Nephron (organoid): ENCODE results near the gene HYAL2.
A peak's percentile ranks its signal among the peaks of the same experiment; 100 is the strongest.

Experiments used
- H3K27ac Mint-ChIP-seq, 3 experiments: 2 replicates each; pipeline ENCODE4 v1.8.0; 2020; ENCODE audit warnings: mixed read lengths in 3 of 3, mild to moderate bottlenecking in 2 of 3, moderate library complexity in 1 of 3
- H3K27me3 Mint-ChIP-seq: 2 replicates; pipeline ENCODE4 v1.8.0; 2021; ENCODE audit warnings: low read depth, mild to moderate bottlenecking, moderate library complexity, mixed read lengths
- H3K36me3 Mint-ChIP-seq: 2 replicates; pipeline ENCODE4 v1.8.0; 2020; ENCODE audit warnings: low read depth, mixed read lengths
- H3K4me1 Mint-ChIP-seq: 2 replicates; pipeline ENCODE4 v1.8.0; 2020; ENCODE audit warnings: mixed read lengths
- H3K4me3 Mint-ChIP-seq, 3 experiments: 2 replicates each; pipeline ENCODE4 v1.8.0; 2020; ENCODE audit warnings: mild to moderate bottlenecking in 3 of 3, mixed read lengths in 3 of 3, moderate library complexity in 2 of 3
- H3K9me3 Mint-ChIP-seq: 2 replicates; pipeline ENCODE4 v1.8.0; 2020; ENCODE audit warnings: mixed read lengths
- TF ChIP-seq, protein P1 (sequence below), 3 experiments: fragments of 200-600 bp; sonication (generic); IDR thresholded peaks; one replicate each; pipeline ENCODE4 v1.5.0; 2021; ENCODE audit warnings: antibody characterized with exemption in 3 of 3; ENCODE audit not compliant: unreplicated experiment in 3 of 3

HYAL2 gene

DNA sequence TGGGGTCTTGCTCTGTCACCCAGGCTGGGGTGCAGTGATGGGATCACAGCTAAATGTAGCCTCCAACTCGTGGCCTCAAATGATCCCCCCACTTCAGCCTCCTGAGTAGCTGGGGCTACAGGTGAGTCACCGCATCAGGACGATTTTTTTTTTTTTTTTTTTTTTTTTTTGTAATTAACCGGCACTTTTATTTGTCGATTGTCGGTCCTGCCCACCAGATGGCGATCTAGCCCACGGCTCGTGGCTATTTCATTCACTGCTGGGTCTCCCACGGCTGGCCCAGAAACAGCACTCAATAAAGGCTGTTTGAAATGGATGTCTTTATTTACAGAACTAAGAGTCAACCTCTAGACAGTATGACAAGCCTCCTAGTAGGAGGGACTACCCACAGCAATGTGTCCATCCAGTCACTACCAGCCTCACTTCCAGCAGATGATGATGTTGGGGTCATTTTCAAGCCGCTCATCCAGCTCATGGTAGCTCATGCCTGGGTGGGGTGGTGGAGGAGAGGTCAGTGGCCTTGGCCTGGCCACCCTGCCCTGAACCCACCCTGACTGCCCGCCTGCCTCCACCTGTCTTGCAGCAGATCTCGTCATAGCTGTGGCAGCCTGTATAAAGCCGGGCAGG, 24.8 kb upstream of the HYAL2 start:
- H3K4me3 Mint-ChIP-seq: peak overlapping the region; percentile 53 to 70 (median 60)
- H3K27me3 Mint-ChIP-seq: peaks cover 23% of the 10 kb centered on the region
- TF ChIP-seq, protein P1, sequence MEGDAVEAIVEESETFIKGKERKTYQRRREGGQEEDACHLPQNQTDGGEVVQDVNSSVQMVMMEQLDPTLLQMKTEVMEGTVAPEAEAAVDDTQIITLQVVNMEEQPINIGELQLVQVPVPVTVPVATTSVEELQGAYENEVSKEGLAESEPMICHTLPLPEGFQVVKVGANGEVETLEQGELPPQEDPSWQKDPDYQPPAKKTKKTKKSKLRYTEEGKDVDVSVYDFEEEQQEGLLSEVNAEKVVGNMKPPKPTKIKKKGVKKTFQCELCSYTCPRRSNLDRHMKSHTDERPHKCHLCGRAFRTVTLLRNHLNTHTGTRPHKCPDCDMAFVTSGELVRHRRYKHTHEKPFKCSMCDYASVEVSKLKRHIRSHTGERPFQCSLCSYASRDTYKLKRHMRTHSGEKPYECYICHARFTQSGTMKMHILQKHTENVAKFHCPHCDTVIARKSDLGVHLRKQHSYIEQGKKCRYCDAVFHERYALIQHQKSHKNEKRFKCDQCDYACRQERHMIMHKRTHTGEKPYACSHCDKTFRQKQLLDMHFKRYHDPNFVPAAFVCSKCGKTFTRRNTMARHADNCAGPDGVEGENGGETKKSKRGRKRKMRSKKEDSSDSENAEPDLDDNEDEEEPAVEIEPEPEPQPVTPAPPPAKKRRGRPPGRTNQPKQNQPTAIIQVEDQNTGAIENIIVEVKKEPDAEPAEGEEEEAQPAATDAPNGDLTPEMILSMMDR (IDR thresholded peaks at IDR 0.05; ENCODE audit: unreplicated experiment in 3 of 3): peak; percentile 51 to 66 (median 62)
- peaks cover 28% of the 10 kb centered on the region for H3K4me1 Mint-ChIP-seq
- peak overlapping the region in 1 of 3 experiments; percentile 39 for H3K27ac Mint-ChIP-seq
- no peaks in the 10 kb centered on the region for H3K36me3 Mint-ChIP-seq
- H3K9me3 Mint-ChIP-seq: no peaks in the 10 kb centered on the region

DNA sequence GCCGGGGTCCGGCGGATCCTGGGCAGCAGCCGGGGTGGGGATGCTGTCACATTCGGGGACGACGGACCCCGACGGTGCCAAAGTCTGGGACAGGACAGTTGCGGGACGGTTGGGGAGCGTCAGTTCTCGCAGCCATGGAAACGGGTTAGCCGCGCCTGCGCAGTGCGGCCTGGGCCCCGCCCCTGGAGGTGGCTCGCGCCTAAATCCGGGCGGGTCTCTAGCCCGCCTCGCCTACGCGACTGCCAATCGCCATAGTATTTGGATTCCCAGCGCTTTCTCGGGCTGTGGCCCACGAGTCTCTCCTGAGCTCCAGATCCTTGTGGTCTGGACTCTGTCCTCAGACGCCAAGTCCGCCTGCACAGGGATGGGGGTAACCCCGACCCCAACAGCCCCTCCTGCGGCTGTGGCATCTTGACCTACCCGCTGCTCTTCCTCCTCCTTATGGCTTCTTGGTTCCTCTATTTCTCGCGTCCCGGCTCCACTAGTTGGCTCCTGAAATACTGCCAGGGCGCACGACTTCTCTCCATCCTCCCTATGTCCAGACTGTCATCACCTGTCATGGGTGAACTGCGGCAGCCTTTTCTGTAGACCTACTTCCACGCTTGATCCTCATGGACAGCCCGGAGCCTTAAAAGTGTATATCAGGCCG, 23.2 kb upstream of the HYAL2 start, which contains the start of gene ZMYND10:
Gene ZMYND10, minus strand, starts transcription at position 147 of the 649 bp plus-strand sequence. CDS start 153 bp downstream, outside the sequence.
- Mint-ChIP-seq H3K27me3 (peaks cover 39% of the 10 kb centered on the region), H3K9me3 (no peaks in the 10 kb centered on the region)
- TF ChIP-seq, protein P1 (IDR thresholded peaks at IDR 0.05; ENCODE audit: unreplicated experiment in 3 of 3): no peak

DNA sequence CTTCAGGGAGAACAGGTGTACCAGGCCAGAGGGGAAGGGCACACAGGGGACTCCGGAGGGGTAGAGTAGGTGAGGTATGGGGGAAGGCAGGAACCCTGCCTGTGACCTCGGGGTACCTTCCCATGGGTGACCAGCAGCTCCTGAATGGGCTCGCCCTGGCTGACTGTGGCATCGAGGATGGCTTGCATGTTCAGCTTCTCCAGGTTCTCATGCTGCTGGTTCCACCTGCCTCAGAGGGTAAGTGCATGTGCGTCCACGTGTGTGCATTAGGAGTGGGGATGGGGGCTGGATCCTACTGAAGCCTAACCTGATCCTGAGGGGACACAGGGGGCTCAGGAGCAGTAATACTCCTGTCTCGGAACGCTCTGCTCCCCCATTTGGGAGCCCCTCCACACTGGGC, 22.5 kb upstream of the HYAL2 start:
- H3K4me1 Mint-ChIP-seq: peaks cover 13% of the 10 kb centered on the region
- H3K36me3 Mint-ChIP-seq: no peaks in the 10 kb centered on the region
- peak overlapping the region; percentile 46 to 48 (median 46) for H3K4me3 Mint-ChIP-seq
- TF ChIP-seq, protein P1 (IDR thresholded peaks at IDR 0.05; ENCODE audit: unreplicated experiment in 3 of 3): no peak
- peaks cover 45% of the 10 kb centered on the region for H3K27me3 Mint-ChIP-seq
- H3K9me3 Mint-ChIP-seq: no peaks in the 10 kb centered on the region
- H3K27ac Mint-ChIP-seq: no peak overlapping the region

More for the DNA sequence above, 23.2 kb upstream of the HYAL2 start, which contains the start of gene ZMYND10:
- H3K27ac Mint-ChIP-seq: peak within 1 kb of the TSS in 1 of 3 experiments; percentile 56
- H3K4me1 Mint-ChIP-seq: peaks cover 19% of the 10 kb centered on the region
- H3K4me3 Mint-ChIP-seq: peak within 1 kb of the TSS; percentile 77 to 82 (median 81)
- no peaks in the 10 kb centered on the region for H3K36me3 Mint-ChIP-seq

DNA sequence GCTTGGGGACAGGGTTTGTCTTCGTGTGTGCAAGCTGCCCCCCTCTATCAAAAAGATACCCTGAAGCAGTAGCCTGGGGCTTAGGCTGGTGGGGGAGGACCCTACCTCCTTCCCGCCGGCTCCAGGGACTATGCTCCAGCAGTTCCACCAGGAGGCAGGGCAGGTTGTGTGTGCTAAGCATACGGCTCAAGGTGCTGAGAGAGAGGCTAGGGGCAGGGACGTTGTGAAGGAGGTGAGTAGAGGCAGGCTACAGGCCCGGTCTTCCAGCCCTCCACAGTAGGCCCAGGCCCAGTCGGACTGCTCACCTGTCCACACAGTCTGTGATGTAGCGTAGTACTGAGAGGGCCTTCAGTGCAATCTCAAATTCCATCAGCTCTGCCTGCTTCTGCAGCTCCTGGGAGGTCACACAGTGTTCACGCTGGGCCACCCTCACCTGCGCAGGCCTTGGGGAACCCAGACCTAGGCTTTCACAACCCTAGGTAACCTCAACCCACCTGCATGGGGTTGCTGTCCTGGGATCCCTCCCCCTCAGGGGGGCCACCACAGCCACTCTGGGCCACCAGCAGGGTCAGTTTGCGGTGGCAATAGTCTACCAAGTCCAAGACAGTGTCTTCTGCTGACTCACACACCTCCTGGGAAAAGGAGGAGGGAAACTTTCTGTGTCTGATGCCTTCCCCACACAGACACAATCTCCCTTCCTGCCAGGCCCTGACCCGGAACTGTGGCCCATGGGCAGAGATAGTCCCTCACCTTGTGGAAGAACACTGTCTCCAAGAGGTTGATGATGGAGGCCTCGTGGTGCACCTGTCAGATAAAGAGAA, 20.5 kb upstream of the HYAL2 start:
- Mint-ChIP-seq H3K27ac (no peak overlapping the region), H3K27me3 (peaks cover 58% of the 10 kb centered on the region), H3K4me1 (peaks cover 29% of the 10 kb centered on the region), H3K4me3 (no peak overlapping the region), H3K9me3 (no peaks in the 10 kb centered on the region), H3K36me3 (no peaks in the 10 kb centered on the region)
- TF ChIP-seq, protein P1 (IDR thresholded peaks at IDR 0.05; ENCODE audit: unreplicated experiment in 3 of 3): no peak

DNA sequence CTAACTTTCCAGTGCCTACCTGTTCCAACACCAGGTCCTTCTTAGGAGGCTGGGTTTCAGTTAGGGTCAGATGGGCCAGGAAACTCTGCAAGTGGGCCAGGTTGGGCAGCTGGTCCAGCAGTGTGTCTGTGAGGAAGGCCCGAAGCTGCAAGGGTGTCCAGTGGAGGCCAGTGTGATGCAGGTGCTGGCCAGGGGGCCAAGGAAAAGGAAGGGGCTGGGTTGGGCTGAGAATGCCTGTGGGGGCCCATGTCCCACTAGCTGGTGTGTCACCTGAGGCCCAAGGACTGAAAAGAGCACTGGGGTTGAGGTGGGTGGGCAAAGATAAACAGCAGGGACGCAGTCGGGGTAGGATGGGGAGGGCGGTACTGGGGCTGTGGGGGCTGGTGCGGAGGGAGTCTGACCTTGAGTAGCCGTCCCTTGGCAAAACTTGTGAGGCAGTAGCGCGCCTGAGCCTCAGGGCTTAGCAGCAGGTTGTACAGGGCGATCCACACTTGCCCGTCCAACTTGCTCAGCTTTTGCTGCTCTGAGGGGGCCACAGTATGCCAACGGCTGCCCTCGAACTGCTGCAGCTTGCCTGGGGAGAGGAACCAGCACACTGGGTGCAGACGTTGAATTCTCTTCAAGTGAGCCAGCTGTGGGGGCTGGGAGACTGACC, 19.6 kb upstream of the HYAL2 start:
- peaks cover 33% of the 10 kb centered on the region for H3K4me1 Mint-ChIP-seq
- TF ChIP-seq, protein P1 (IDR thresholded peaks at IDR 0.05; ENCODE audit: unreplicated experiment in 3 of 3): no peak
- H3K9me3 Mint-ChIP-seq: no peaks in the 10 kb centered on the region
- H3K4me3 Mint-ChIP-seq: peak overlapping the region in 2 of 3 experiments; percentile 37 to 41
- H3K36me3 Mint-ChIP-seq: no peaks in the 10 kb centered on the region
- no peak overlapping the region for H3K27ac Mint-ChIP-seq
- peaks cover 58% of the 10 kb centered on the region for H3K27me3 Mint-ChIP-seq
